NB4 (cell line): ENCODE measurements around the gene PAX2.

ENCODE experiments used
- CTCF ChIP-seq: IDR thresholded peaks from one replicate; pipeline ENCODE4 v1.5.1; 2012; ENCODE audit warnings: low read depth, low read length
- MAX ChIP-seq: IDR thresholded peaks from 2 replicates; pipeline ENCODE4 v1.6.1; 2011; ENCODE audit warnings: low read depth, low read length
- MYC ChIP-seq: IDR thresholded peaks from 2 replicates; pipeline ENCODE4 v1.6.1; 2011; ENCODE audit warnings: low read depth, low read length
- POLR2A ChIP-seq: IDR thresholded peaks from 2 replicates; pipeline ENCODE4 v1.6.1; 2011; ENCODE audit warnings: mild to moderate bottlenecking; ENCODE audit not compliant: insufficient read length; ENCODE audit errors: extremely low read depth

GRCh38 chr10:100729862-100730724 lies 15.3 kb upstream of the PAX2 start:
- TF ChIP-seq CTCF (no peak), POLR2A (no peak), MAX (no peak), MYC (no peak)
